Ascending aorta (tissue), 2 donors: ENCODE data around the gene SAFB2. TPM values are rescaled to one million over a fixed set of nuclear protein-coding genes. Genes with fewer than 3 reads are reported as not detected.

Experiments used
- DNase-seq, 2 donors: peaks; one replicate each; pipeline ENCODE4 v3.0.0-alpha.2; 2019; ENCODE audit warnings: low spot score in 2 of 2
- H3K27ac ChIP-seq, 2 donors: fragments of 200-600 bp; sonication (generic); one replicate each; pipeline ENCODE4 v1.5.1; 2016 to 2017; ENCODE audit warnings: mild to moderate bottlenecking in 1 of 2
- H3K27me3 ChIP-seq: fragments of 200-600 bp; sonication (generic); one replicate; pipeline ENCODE4 v1.5.1; 2017
- H3K36me3 ChIP-seq, 2 donors: fragments of 200-600 bp; sonication (generic); one replicate each; pipeline ENCODE4 v1.5.1; 2016
- H3K4me1 ChIP-seq, 2 donors: fragments of 200-600 bp; sonication (generic); one replicate each; pipeline ENCODE4 v1.5.1; 2016 to 2017; ENCODE audit warnings: mild to moderate bottlenecking in 1 of 2
- H3K4me3 ChIP-seq, 2 donors: fragments of 200-600 bp; sonication (generic); one replicate each; pipeline ENCODE4 v1.5.1; 2016 to 2017; ENCODE audit warnings: mild to moderate bottlenecking in 1 of 2
- H3K9me3 ChIP-seq, 2 donors: fragments of 200-600 bp; sonication (generic); one replicate each; pipeline ENCODE4 v1.5.1; 2016
- intact Hi-C: fragments of 100-400 bp; cut with DNase I; formaldehyde crosslinking; loops from one replicate; pipeline ENCODE4 v1.15.1; 2023
- total RNA-seq: library from RNA; depleted of rRNA; stranded (reverse); fragments of >200 nt; gene quantifications from one replicate; pipeline ENCODE4 v1.1.0, GENCODE V29; 2016
- TF ChIP-seq, protein P1 (sequence below), 3 experiments: fragments of 200-600 bp in 2 of 3; fragments of 450-650 bp in 1 of 3; sonication (generic) in 2 of 3; IDR thresholded peaks; one replicate each; pipeline ENCODE4 v1.5.1; 2016 to 2019; ENCODE audit warnings: antibody characterized with exemption in 3 of 3, mild to moderate bottlenecking in 1 of 3, moderate library complexity in 1 of 3

The SAFB2 gene
- total RNA-seq, 1 donor from 2014 or later, result 10.7 TPM

GRCh38 chr19:5567970-5568407, 54.6 kb downstream of the SAFB2 start:
- Histone ChIP-seq H3K27me3 (peaks cover 8% of the 10 kb centered on the region), H3K4me3 (no peak overlapping the region)
- intact Hi-C loops, result no loop called here

GRCh38 chr19:5567360-5567969, 55.1 kb downstream of the SAFB2 start, which contains the start of gene TINCR:
TINCR (minus strand) TSS chr19:5567953.
- no peaks in the 10 kb centered on the region for H3K4me1 ChIP-seq
- TF ChIP-seq, protein P1, sequence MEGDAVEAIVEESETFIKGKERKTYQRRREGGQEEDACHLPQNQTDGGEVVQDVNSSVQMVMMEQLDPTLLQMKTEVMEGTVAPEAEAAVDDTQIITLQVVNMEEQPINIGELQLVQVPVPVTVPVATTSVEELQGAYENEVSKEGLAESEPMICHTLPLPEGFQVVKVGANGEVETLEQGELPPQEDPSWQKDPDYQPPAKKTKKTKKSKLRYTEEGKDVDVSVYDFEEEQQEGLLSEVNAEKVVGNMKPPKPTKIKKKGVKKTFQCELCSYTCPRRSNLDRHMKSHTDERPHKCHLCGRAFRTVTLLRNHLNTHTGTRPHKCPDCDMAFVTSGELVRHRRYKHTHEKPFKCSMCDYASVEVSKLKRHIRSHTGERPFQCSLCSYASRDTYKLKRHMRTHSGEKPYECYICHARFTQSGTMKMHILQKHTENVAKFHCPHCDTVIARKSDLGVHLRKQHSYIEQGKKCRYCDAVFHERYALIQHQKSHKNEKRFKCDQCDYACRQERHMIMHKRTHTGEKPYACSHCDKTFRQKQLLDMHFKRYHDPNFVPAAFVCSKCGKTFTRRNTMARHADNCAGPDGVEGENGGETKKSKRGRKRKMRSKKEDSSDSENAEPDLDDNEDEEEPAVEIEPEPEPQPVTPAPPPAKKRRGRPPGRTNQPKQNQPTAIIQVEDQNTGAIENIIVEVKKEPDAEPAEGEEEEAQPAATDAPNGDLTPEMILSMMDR (IDR thresholded peaks at IDR 0.05), result no peak
- intact Hi-C loops, result no loop called here
- H3K36me3 ChIP-seq, result no peaks in the 10 kb centered on the region
- no peak for DNase-seq
- peak within 1 kb of the TSS in 1 of 2 donors; percentile 42 for H3K4me3 ChIP-seq
- H3K27me3 ChIP-seq, result peaks cover 8% of the 10 kb centered on the region
- H3K27ac ChIP-seq, result no peak within 1 kb of the TSS
- H3K9me3 ChIP-seq, result no peaks in the 10 kb centered on the region

More at GRCh38 chr19:5567970-5568407, 54.6 kb downstream of the SAFB2 start:
- TF ChIP-seq, protein P1 (IDR thresholded peaks at IDR 0.05), result no peak
- no peak overlapping the region for H3K27ac ChIP-seq
- H3K4me1 ChIP-seq, result no peaks in the 10 kb centered on the region
- no peaks in the 10 kb centered on the region for H3K36me3 ChIP-seq
- H3K9me3 ChIP-seq, result no peaks in the 10 kb centered on the region
- DNase-seq, result no peak

- DNase-seq, result no peak
- no peaks in the 10 kb centered on the region for H3K36me3 ChIP-seq
- no peak overlapping the region for H3K4me3 ChIP-seq
- H3K27me3 ChIP-seq, result peaks cover 8% of the 10 kb centered on the region
- H3K4me1 ChIP-seq, result no peaks in the 10 kb centered on the region
- intact Hi-C loops, result no loop called here
- no peak overlapping the region for H3K27ac ChIP-seq
- TF ChIP-seq, protein P1 (IDR thresholded peaks at IDR 0.05), result no peak
- peaks cover 6 to 12% of the 10 kb centered on the region in 2 donors for H3K9me3 ChIP-seq
Measured at GRCh38 chr19:5564930-5565329, 57.6 kb downstream of the SAFB2 start.

DNA sequence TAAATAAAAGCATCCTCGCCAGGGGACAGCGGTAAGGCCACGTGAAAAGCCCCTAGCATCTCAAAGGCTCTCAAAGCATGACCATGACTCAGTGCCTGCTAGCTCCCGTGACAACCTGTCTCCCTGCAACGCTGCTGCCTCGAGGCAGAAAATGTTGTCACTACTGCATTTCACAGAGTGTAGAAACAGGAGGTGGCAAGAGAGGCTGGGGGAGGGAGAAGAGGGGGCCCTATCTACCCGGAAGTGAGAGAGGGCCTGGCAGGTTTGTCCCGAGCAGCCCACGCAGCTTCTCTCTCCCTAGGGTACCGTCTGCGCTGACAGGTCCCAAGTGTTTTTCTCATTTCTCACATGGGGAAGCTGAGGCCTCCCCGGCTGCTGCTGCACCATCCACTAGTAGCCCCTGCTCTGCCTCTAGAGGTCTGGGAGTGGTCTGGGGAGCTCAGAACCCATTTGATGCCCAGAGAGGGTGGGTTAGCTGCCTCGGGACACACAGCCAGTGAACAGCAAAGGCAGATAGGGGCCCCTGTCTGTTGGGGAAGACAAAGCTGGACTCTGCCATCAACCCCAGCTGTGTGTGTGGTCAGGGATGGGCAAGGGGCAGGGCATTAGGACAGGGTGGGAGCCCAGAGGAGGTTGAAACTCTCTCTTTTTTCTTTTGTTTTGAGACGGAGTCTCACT, 58.5 kb downstream of the SAFB2 start:
- Histone ChIP-seq H3K27me3 (peaks cover 8% of the 10 kb centered on the region), H3K4me3 (no peak overlapping the region), H3K4me1 (no peaks in the 10 kb centered on the region), H3K36me3 (no peaks in the 10 kb centered on the region), H3K9me3 (peaks cover 6 to 12% of the 10 kb centered on the region in 2 donors), H3K27ac (no peak overlapping the region)
- intact Hi-C loops, result no loop called here
- DNase-seq, result no peak
- TF ChIP-seq, protein P1 (IDR thresholded peaks at IDR 0.05), result no peak

DNA sequence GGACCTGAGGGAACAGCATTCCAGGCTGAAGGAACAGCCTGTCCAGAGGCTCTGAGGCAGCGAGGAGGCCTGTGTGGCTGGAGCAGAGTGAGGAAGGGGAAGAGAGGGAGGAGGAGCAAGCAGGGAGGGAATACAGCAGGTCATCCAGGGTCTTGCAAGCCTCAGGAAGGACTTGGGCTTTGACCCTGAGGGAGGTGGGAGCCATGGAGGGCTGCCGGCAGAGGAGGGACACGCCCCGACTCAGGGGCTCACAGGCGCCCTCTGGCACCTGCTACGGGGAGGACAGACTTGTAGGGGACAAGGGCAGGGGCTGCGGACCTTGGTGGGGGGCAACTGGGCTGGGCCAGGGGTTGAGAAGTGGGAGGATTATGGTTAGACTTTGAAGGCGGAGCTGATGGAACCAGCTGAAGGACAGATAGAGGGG, 59.6 kb downstream of the SAFB2 start:
- Histone ChIP-seq H3K27me3 (peaks cover 4% of the 10 kb centered on the region), H3K27ac (no peak overlapping the region), H3K4me3 (no peak overlapping the region), H3K36me3 (no peaks in the 10 kb centered on the region), H3K9me3 (peaks cover 6 to 12% of the 10 kb centered on the region in 2 donors), H3K4me1 (no peaks in the 10 kb centered on the region)
- intact Hi-C loops, result no loop called here
- TF ChIP-seq, protein P1 (IDR thresholded peaks at IDR 0.05), result no peak
- no peak for DNase-seq
